T-cell (primary cell): ENCODE measurements around the gene BGN. TPM values are rescaled to one million over a fixed set of nuclear protein-coding genes. Genes with fewer than 3 reads are reported as not detected.

Experiments
- ATAC-seq, 4 experiments: fragments of 200-7000 bp in 3 of 4; fragments of 150-1000 bp in 1 of 4; cut with Tn5 transposase; replicated peaks in 1 of 4; 1 replicate in 3 of 4; 2 replicates in 1 of 4; pipeline ENCODE4 v1.10.0; 2021; ENCODE audit warnings: moderate library complexity in 3 of 4, mild to moderate bottlenecking in 2 of 4, moderate number of reproducible peaks in 1 of 4
- CTCF ChIA-PET, 2 donors: fragments of 300-600 bp; sonication (Branson Sonifier 250); formaldehyde crosslinking; loops; one replicate each; lab custom pipeline; 2022; ENCODE audit warnings: antibody characterized with exemption in 2 of 2; lab: Charles Lee
- POLR2A ChIA-PET, 2 donors: fragments of 300-600 bp; sonication (Branson Sonifier 250); formaldehyde crosslinking; loops; one replicate each; lab custom pipeline; 2022; ENCODE audit warnings: antibody characterized with exemption in 2 of 2; lab: Charles Lee
- DNase-seq, 35 experiments: peaks; one replicate each; pipeline versions ENCODE4 v3.0.0 to v3.0.0-alpha.2; 2013 to 2023
- H3K27ac ChIP-seq: one replicate; pipeline ENCODE4 v1.5.1; 2013; ENCODE audit warnings: low read length
- H3K27me3 ChIP-seq, 2 experiments: replicated peaks in 1 of 2; 1 replicate in 1 of 2; 2 replicates in 1 of 2; pipeline versions ENCODE4 v1.6.1 to v1.7.0; 2013; ENCODE audit warnings: low read length in 1 of 2, mixed read lengths in 1 of 2; ENCODE audit not compliant: control insufficient read depth in 2 of 2, insufficient read depth in 2 of 2; ENCODE audit errors: extremely low read depth in 1 of 2
- H3K36me3 ChIP-seq, 2 donors: 1 replicate in 1 of 2; 2 replicates in 1 of 2; pipeline versions ENCODE4 v1.6.1 to v1.7.0; 2013; ENCODE audit warnings: low read length in 1 of 2; ENCODE audit not compliant: control insufficient read depth in 2 of 2, insufficient read depth in 1 of 2; ENCODE audit errors: extremely low read depth in 1 of 2
- H3K4me1 ChIP-seq, 2 experiments: 1 replicate in 1 of 2; 2 replicates in 1 of 2; pipeline versions ENCODE4 v1.6.1 to v1.7.0; 2013; ENCODE audit warnings: low read length in 2 of 2, mixed read lengths in 1 of 2; ENCODE audit not compliant: insufficient read depth in 2 of 2, control insufficient read depth in 1 of 2; ENCODE audit errors: extremely low read depth in 1 of 2
- H3K4me3 ChIP-seq, 2 donors: 1 replicate in 1 of 2; 2 replicates in 1 of 2; pipeline versions ENCODE4 v1.5.1 to v1.7.0; 2013; ENCODE audit warnings: mild to moderate bottlenecking in 2 of 2, low read length in 1 of 2, moderate library complexity in 1 of 2; ENCODE audit not compliant: control insufficient read depth in 1 of 2; ENCODE audit errors: extremely low read depth in 1 of 2
- H3K9me3 ChIP-seq: 2 replicates; pipeline ENCODE4 v1.7.0; 2013
- H3K27ac Mint-ChIP-seq, 2 donors: one replicate each; pipeline ENCODE4 v1.8.0; 2020 to 2021; ENCODE audit warnings: mild to moderate bottlenecking in 2 of 2, mixed read lengths in 2 of 2
- H3K27me3 Mint-ChIP-seq, 2 donors: one replicate each; pipeline ENCODE4 v1.8.0; 2021 to 2022; ENCODE audit warnings: mixed read lengths in 2 of 2
- H3K36me3 Mint-ChIP-seq: one replicate; pipeline ENCODE4 v1.8.0; 2021; ENCODE audit warnings: mixed read lengths
- H3K4me1 Mint-ChIP-seq, 3 donors: one replicate each; pipeline ENCODE4 v1.8.0; 2020 to 2022; ENCODE audit warnings: mixed read lengths in 3 of 3, mild to moderate bottlenecking in 1 of 3
- H3K4me3 Mint-ChIP-seq, 3 donors: one replicate each; pipeline ENCODE4 v1.8.0; 2020 to 2022; ENCODE audit warnings: mild to moderate bottlenecking in 3 of 3, mixed read lengths in 3 of 3, moderate library complexity in 3 of 3
- H3K9me3 Mint-ChIP-seq, 3 donors: one replicate each; pipeline ENCODE4 v1.8.0; 2020 to 2022; ENCODE audit warnings: mixed read lengths in 3 of 3
- WGBS: methylation state at CpG from one replicate; pipeline ENCODE4 v1.1.5; 2013; ENCODE audit warnings: missing lambda C conversion rate; ENCODE audit not compliant: insufficient coverage; 5-methylcytosine and 5-hydroxymethylcytosine counted together
- total RNA-seq, 35 experiments: library from RNA in 6 of 35; stranded (reverse) in 6 of 35; fragments of 120-200 nt in 1 of 35; gene quantifications; one replicate each; pipeline versions ENCODE4 v1.2.1 to v1.2.4 and lab custom pipeline; 2013 to 2026

The BGN gene
- total RNA-seq, 5 donors from 2014 or later (not counting 1 experiment from before 2014, with no cell fraction given) = 0.25 to 0.70 (median 0.30) TPM; not detected in 2

- Mint-ChIP-seq H3K27me3 (no peaks in the 10 kb centered on the region), H3K4me1 (no peaks in the 10 kb centered on the region), H3K9me3 (no peaks in the 10 kb centered on the region), H3K4me3 (no peak overlapping the region), H3K27ac (no peak overlapping the region), H3K36me3 (no peaks in the 10 kb centered on the region)
- Histone ChIP-seq H3K4me1 (no peaks in the 10 kb centered on the region), H3K4me3 (no peak overlapping the region), H3K27me3 (no peaks in the 10 kb centered on the region), H3K36me3 (no peaks in the 10 kb centered on the region), H3K27ac (no peak overlapping the region), H3K9me3 (no peaks in the 10 kb centered on the region)
- ATAC-seq (no peak), DNase-seq (no peak)
- ChIA-PET CTCF (no interaction called here), POLR2A (no interaction called here)
- 81% methylated on average over 11 of the region's 11 CpGs for WGBS
Observed at GRCh38 chrX:153487590-153488071, 7.1 kb upstream of the BGN start.

- Histone ChIP-seq H3K4me1 (no peaks in the 10 kb centered on the region), H3K4me3 (no peak overlapping the region), H3K27me3 (no peaks in the 10 kb centered on the region), H3K36me3 (no peaks in the 10 kb centered on the region), H3K9me3 (no peaks in the 10 kb centered on the region), H3K27ac (no peak overlapping the region)
- Mint-ChIP-seq H3K27ac (no peak overlapping the region), H3K9me3 (no peaks in the 10 kb centered on the region), H3K4me1 (no peaks in the 10 kb centered on the region), H3K4me3 (no peak overlapping the region), H3K36me3 (no peaks in the 10 kb centered on the region), H3K27me3 (no peaks in the 10 kb centered on the region)
- ATAC-seq (no peak), DNase-seq (no peak)
- no CpG with 5 or more reads among the region's 27 CpGs for WGBS
- POLR2A ChIA-PET = no interaction called here
- CTCF ChIA-PET = no interaction called here
Observed at GRCh38 chrX:153488231-153488914, 6.4 kb upstream of the BGN start.

- Histone ChIP-seq H3K27ac (no peak overlapping the region), H3K36me3 (no peaks in the 10 kb centered on the region), H3K4me1 (peaks cover 0 to 3% of the 10 kb centered on the region in 2 experiments), H3K4me3 (no peak overlapping the region), H3K9me3 (no peaks in the 10 kb centered on the region), H3K27me3 (peaks cover 0 to 5% of the 10 kb centered on the region in 2 experiments)
- CTCF ChIA-PET = no interaction called here
- Mint-ChIP-seq H3K9me3 (no peaks in the 10 kb centered on the region), H3K4me3 (no peak overlapping the region), H3K27ac (no peak overlapping the region), H3K4me1 (no peaks in the 10 kb centered on the region), H3K36me3 (no peaks in the 10 kb centered on the region), H3K27me3 (peaks cover 2 to 3% of the 10 kb centered on the region in 2 donors)
- POLR2A ChIA-PET = no interaction called here
- 82% methylated on average over 5 of the region's 20 CpGs for WGBS
- no peak for ATAC-seq
- DNase-seq = no peak
Observed at GRCh38 chrX:153490217-153490930, 4.4 kb upstream of the BGN start.

- no peaks in the 10 kb centered on the region for H3K4me1 Mint-ChIP-seq
- H3K27ac Mint-ChIP-seq = no peak overlapping the region
- Histone ChIP-seq H3K27ac (no peak overlapping the region), H3K36me3 (no peaks in the 10 kb centered on the region), H3K9me3 (no peaks in the 10 kb centered on the region), H3K27me3 (peaks cover 0 to 14% of the 10 kb centered on the region in 2 experiments), H3K4me3 (no peak overlapping the region), H3K4me1 (peaks cover 0 to 3% of the 10 kb centered on the region in 2 experiments)
- H3K9me3 Mint-ChIP-seq = no peaks in the 10 kb centered on the region
- H3K4me3 Mint-ChIP-seq = no peak overlapping the region
- 76% methylated on average over 2 of the region's 10 CpGs for WGBS
- POLR2A ChIA-PET = no interaction called here
- H3K27me3 Mint-ChIP-seq = peaks cover 2 to 4% of the 10 kb centered on the region in 2 donors
- no peak for DNase-seq
- no peak for ATAC-seq
- CTCF ChIA-PET = no interaction called here
- no peaks in the 10 kb centered on the region for H3K36me3 Mint-ChIP-seq
Observed at GRCh38 chrX:153491351-153491914, 3.3 kb upstream of the BGN start.

- Histone ChIP-seq H3K27me3 (peaks cover 0 to 16% of the 10 kb centered on the region in 2 experiments), H3K9me3 (no peaks in the 10 kb centered on the region), H3K27ac (no peak overlapping the region), H3K4me3 (no peak overlapping the region), H3K4me1 (peaks cover 0 to 3% of the 10 kb centered on the region in 2 experiments), H3K36me3 (no peaks in the 10 kb centered on the region)
- no peaks in the 10 kb centered on the region for H3K36me3 Mint-ChIP-seq
- POLR2A ChIA-PET = no interaction called here
- CTCF ChIA-PET = no interaction called here
- H3K4me3 Mint-ChIP-seq = no peak overlapping the region
- DNase-seq (no peak), ATAC-seq (no peak)
- H3K4me1 Mint-ChIP-seq = no peaks in the 10 kb centered on the region
- H3K27ac Mint-ChIP-seq = no peak overlapping the region
- 29% methylated on average over 6 of the region's 11 CpGs for WGBS
- peaks cover 2 to 4% of the 10 kb centered on the region in 2 donors for H3K27me3 Mint-ChIP-seq
- H3K9me3 Mint-ChIP-seq = no peaks in the 10 kb centered on the region
Observed at GRCh38 chrX:153491918-153492317, 2.9 kb upstream of the BGN start.

GRCh38 chrX:153492543-153492942, 2.2 kb upstream of the BGN start:
- H3K27me3 Mint-ChIP-seq = peaks cover 2 to 4% of the 10 kb centered on the region in 2 donors
- no peaks in the 10 kb centered on the region for H3K4me1 Mint-ChIP-seq
- Histone ChIP-seq H3K36me3 (no peaks in the 10 kb centered on the region), H3K9me3 (no peaks in the 10 kb centered on the region), H3K27ac (no peak overlapping the region), H3K27me3 (peaks cover 0 to 16% of the 10 kb centered on the region in 2 experiments), H3K4me1 (peaks cover 0 to 3% of the 10 kb centered on the region in 2 experiments), H3K4me3 (no peak overlapping the region)
- ChIA-PET CTCF (no interaction called here), POLR2A (no interaction called here)
- no peak overlapping the region for H3K27ac Mint-ChIP-seq
- H3K36me3 Mint-ChIP-seq = no peaks in the 10 kb centered on the region
- DNase-seq = no peak
- H3K9me3 Mint-ChIP-seq = no peaks in the 10 kb centered on the region
- ATAC-seq = no peak
- 87% methylated on average over 6 of the region's 12 CpGs for WGBS
- H3K4me3 Mint-ChIP-seq = no peak overlapping the region
